ENCODE measurements around the gene CDK5.

GRCh38 chr7:151016505-151016904 is 41.2 kb downstream of the CDK5 start:
- no peak for TF ChIP-seq CTCF (IDR thresholded peaks at IDR 0.05)
- no peak for TF ChIP-seq POLR2A (IDR thresholded peaks at IDR 0.05)

All from body of pancreas (tissue), 4 donors.